ENCODE results near the gene PCTP.

PCTP gene

GRCh38 chr17:55811536-55811935 lies 60.7 kb downstream of the PCTP start:
- DNase-seq, result no peak

DNA sequence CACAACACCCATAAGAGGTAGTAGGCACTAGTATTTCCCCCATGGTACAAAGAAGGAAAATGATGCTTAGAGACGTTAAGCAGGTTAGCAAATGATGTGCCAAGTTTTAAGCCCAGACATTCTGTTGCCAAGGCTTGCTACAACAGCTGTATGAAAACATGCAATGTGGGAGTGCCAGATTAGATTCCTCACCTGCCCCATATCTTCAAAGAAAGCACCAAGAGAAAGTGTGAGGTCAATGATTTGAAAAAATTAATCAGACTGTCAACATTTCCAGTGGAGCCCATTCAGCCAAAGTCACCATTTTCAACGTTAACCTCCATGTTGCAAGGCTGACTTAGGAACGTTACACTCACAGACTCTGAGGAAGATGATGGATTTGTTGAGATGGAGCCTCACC lies 61.5 kb downstream of the PCTP start:
- no peak for DNase-seq

- DNase-seq, result no peak
Measured at GRCh38 chr17:55813944-55814343, 63.1 kb downstream of the PCTP start.

- no peak for DNase-seq
Measured at GRCh38 chr17:55814377-55814776, 63.5 kb downstream of the PCTP start.

DNA sequence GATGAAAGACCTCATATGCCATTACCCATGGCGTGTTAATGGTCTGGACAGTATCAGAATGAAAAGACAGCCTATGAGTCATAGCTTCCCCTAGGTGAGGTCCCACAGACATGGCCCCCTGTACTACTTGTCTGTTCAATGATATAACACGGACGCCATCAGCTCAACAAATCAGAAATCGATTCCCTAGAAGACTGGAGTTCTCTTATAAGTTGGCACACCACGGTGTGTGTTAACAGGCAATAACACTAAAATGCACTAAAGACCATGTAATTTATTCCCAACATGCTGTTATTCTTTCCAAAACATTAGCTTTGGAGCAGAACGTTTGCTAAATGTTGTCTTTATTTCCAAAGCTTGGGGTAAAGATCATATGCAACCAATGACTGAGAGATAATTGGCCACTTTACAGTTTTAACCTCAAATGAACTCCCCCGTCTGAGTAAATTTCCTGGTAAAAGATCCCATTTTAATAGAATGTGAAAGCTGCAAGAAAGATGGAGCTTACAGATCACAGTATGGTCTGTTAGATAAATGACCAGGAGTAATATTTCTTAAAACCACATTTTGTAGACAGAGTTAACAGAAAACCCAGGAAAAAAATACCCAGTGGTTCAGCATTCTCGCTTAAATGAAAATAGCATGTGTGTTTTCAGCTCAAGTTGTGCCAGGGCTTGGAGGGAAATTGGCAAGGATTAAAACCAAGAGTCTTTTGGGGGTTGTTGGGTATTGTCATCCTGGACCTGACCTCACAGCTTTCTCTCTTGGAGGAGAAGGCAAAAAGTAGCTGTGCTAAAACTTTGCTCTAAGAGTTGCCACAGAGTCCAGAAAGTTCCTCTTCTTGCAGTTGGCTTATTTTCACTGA lies 65.9 kb downstream of the PCTP start:
- no peak for DNase-seq

DNA sequence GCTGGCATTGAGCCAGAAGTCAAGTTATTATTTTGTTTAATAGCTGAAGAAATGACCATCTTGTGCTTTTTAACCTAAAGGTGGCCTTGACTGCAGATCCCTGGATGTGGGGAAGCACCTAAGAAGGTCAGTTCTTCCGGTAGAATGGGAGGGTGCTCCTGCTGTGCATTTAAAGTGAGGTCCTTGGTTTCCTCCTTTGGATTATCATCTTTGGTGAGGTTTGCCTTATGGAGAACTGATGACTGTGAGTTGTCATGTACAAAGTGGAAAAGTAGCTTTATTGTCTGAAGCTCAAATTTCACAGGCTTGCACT lies 66.5 kb downstream of the PCTP start:
- DNase-seq, result no peak

DNA sequence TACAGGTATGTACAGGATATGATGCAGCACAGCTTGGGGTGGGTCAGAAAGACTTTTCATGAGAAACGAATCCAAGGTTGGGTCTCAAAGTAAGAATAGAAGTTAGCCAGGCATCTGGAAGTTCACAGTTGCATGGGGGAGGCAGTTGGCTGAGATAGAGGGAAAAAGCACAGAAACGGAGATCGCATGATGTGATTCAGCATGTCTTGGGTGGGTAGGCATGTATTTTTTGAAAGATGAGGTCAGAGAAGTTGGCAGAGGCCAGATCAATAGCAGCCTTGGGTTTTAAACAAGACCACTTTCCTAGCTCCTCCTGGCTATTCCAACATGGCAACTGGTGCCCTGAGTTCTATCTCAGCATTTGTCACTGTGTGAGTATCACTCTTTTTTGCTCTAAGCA lies 67.2 kb downstream of the PCTP start:
- no peak for DNase-seq

DNA sequence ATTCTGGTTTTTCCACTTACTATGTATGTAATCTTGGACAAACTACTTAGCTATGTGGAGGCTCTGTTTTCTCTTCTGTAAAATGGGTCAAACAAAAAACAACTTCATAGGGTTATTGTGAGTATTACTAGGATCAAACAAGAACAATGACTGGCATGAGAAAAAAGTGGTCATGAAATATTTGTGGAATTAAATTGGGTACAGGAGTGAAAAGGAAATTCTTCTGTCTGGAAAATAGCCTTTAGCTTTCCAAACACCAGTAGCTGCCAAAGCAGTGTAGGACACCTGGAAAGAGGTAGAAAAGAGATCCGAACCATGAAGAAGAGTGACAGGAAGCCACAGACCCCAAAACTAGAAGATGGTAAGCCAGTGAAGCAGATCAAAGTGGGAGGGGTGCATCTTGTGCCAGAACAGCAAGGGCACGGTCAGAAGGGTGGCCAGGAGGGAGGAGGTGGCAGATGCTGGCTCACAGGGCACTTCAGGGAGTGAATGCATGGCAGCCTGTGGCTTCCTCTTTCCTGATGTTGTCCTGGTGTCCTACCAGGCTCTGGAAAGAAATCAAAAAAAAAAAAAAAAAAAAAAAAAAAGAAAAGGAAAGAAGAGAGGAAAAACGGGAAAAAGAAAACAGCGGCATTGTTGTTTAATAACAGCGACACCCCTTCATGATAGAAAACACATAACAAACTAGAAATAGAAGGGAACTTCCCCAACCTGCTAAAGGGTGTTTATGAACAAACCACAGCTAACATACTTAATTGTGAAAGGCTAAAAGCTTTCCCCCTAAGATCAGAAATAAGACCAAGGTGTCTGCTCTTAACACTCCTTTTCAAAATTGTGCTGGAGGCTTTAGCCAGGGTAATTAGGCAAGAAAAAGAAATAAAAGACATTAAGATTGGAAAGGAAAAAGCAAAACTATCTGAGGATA lies 67.9 kb downstream of the PCTP start:
- no peak for DNase-seq

DNA sequence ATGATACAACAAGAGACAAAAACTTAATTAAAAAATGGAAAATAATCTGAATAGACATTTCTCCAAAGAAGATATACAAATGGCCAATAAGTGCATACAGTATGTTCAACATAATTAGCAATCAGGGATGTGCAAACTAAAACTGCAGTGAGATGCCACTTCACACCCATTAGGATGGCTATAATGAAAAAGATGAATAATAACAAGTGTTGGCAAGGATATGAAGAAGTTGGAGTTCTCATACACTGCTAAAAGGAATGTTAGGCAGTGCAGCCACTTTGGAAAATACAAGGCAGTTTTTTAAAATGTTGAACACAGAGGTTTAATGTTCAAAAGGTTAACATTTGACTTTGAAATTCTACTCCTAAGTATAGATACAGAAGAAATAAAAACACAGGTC lies 69.8 kb downstream of the PCTP start:
- DNase-seq, result no peak

DNA sequence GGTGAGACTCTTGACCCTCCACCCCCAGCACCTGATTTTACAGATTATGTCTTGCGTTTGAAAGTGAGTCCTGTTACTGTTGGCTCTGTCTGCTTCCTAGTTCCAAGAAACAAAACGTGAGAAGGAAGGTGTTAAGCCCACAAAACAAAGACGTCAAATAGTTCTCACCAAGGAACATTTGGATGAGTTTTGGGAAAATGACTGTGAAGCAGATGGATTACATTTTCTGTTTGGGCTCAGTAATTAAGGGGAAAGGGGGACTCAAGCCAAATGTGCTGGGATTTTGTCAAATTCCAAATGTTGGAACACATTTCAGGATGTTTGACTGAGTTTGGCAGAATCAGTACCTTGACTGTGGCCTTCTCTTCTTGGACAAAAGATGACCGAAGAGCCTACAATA lies 71.2 kb downstream of the PCTP start:
- DNase-seq, result no peak

GRCh38 chr17:55825213-55825612 lies 74.4 kb downstream of the PCTP start:
- no peak for DNase-seq
